ENCODE results near the gene RNU1-2. TPM values are rescaled to one million over a fixed set of nuclear protein-coding genes. Genes with fewer than 3 reads are reported as not detected.
A peak's percentile ranks its signal among the peaks of the same experiment; 100 is the strongest.
"Not testable (repeated sequence)": the region's sequence is repeated elsewhere in the genome, so short reads cannot be mapped to it uniquely, and the experiment has no call there.

Gene RNU1-2
- total RNA-seq, 5 donors from 2014 or later (not counting 1 experiment from before 2014, with no cell fraction given), result 2,148 to 4,743 (median 3,650) TPM

DNA sequence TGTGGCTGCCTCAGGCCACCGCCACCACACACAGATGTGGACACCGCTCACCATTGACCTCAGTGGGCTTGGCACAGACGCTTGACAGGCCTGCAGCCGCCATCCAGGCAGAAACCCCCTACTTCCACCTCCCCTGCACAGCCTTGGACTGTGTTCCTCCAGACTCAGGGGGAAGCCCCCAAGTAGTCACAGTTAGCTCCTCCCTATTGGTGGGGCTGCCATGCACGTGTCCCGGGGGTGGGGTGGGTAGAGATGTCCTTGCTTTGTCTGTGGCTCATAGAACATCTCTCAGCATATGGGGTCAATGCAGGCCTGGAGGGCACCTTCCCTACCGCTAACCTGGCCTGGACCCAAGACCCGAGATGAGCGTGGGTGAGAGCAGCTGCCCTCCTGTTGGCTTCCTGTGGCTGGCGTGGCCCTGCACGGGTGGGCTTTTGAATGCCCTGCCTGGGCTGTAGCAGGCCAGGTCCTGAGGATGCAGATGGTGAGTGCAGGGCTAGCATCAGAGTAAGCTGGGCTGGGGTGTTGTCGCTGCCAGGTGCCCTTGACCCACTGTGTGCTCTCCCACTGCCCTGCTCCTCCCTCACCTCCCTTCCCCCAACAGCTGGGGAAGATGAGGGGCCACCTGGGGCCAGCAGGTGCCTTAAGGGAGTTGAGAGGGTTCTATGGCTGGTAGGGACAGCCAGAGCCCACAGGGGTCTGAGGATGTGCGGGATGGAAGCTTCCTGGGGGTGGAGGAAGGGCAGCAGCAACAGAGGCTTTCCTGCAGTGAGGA lies 32.1 kb downstream of the RNU1-2 start:
- Mint-ChIP-seq H3K4me1 (peaks cover 6 to 25% (median 10%) of the 10 kb centered on the region in 3 donors), H3K27ac (no peak overlapping the region), H3K9me3 (no peaks in the 10 kb centered on the region), H3K27me3 (no peaks in the 10 kb centered on the region), H3K36me3 (peaks cover 21% of the 10 kb centered on the region), H3K4me3 (no peak overlapping the region)
- Histone ChIP-seq H3K4me3 (ENCODE audit: control insufficient read depth in 1 of 2, extremely low read depth in 1 of 2, low read length in 1 of 2) (no peak overlapping the region), H3K9me3 (no peaks in the 10 kb centered on the region), H3K27ac (ENCODE audit: low read length) (no peak overlapping the region), H3K27me3 (replicated peaks in 1 of 2; ENCODE audit: control insufficient read depth in 2 of 2, extremely low read depth in 1 of 2, insufficient read depth in 2 of 2, low read length in 1 of 2) (no peaks in the 10 kb centered on the region), H3K4me1 (ENCODE audit: control insufficient read depth in 1 of 2, extremely low read depth in 1 of 2, insufficient read depth in 2 of 2, low read length in 2 of 2) (peaks cover 0 to 3% of the 10 kb centered on the region in 2 experiments), H3K36me3 (ENCODE audit: control insufficient read depth in 2 of 2, extremely low read depth in 1 of 2, insufficient read depth in 1 of 2, low read length in 1 of 2) (peaks cover 0 to 4% of the 10 kb centered on the region in 2 donors)
- peak in 2 of 4 experiments; percentile 20 to 56 for ATAC-seq (replicated peaks in 1 of 4)
- DNase-seq, result no peak
- ChIA-PET CTCF (no interaction called here), POLR2A (interaction anchor here in 1 of 2 donors (0.6 kb wide), 1 partner anchor 1083 kb away, joined by 3 read pairs; no protein-coding TSS in a partner anchor)
- WGBS (ENCODE audit: insufficient coverage), result 83% methylated on average over 12 of the region's 13 CpGs

DNA sequence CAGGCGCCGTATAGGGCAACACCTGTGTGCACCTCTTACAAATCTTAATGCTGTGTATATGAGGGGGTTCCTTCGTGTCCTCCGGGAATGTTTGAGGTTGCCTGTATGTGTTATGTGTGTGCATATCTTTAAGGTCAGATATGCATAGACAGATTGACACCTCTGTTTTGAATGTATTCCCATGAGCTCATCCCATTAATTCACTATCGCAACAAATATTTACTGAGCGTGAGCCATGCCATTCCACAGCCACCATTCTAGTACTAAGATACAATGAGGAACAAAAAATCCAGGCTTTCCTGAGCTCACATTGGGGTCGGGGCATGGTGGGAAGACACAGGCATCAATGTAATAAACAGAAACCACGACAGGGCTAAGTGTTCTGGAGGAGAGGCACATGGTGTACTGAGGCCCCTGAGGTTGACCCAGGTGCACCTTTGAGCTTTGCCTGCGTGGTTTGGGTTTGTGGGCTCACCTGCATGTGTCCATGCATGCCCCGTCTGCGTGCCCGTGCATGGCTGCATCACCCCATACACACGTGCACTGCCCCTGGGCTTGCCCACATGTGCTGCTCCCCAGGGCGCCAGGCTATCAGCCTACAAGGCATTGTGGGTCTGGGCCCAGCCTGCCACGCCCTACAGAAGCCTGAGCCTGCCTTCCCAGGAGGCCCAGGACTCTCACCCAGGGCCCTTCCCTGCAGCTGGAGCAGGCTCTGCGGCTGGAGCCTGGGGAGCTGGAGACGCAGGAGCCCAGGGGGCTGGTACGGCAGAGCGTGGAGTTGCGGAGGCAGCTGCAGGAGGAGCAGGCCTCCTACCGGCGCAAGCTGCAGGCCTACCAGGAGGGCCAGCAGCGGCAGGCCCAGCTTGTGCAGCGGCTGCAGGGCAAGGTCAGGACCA lies 33.6 kb downstream of the RNU1-2 start:
- DNase-seq, result not testable (repeated sequence)

GRCh38 chr1:16931206-16931934 lies 35.6 kb downstream of the RNU1-2 start:
- H3K27me3 Mint-ChIP-seq; H3K9me3 ChIP-seq; H3K9me3 Mint-ChIP-seq; H3K4me1 ChIP-seq (ENCODE audit: control insufficient read depth in 1 of 2, extremely low read depth in 1 of 2, insufficient read depth in 2 of 2, low read length in 2 of 2); POLR2A ChIA-PET; ATAC-seq (replicated peaks in 1 of 4); CTCF ChIA-PET; DNase-seq; H3K4me3 ChIP-seq (ENCODE audit: control insufficient read depth in 1 of 2, extremely low read depth in 1 of 2, low read length in 1 of 2); H3K27me3 ChIP-seq (replicated peaks in 1 of 2; ENCODE audit: control insufficient read depth in 2 of 2, extremely low read depth in 1 of 2, insufficient read depth in 2 of 2, low read length in 1 of 2); H3K27ac Mint-ChIP-seq; H3K27ac ChIP-seq (ENCODE audit: low read length); H3K36me3 ChIP-seq (ENCODE audit: control insufficient read depth in 2 of 2, extremely low read depth in 1 of 2, insufficient read depth in 1 of 2, low read length in 1 of 2); H3K4me3 Mint-ChIP-seq: not testable (repeated sequence)
- WGBS (ENCODE audit: insufficient coverage), result 97% methylated on average over 10 of the region's 18 CpGs
- Mint-ChIP-seq H3K4me1 (peaks cover 0 to 17% (median 2%) of the 10 kb centered on the region in 3 donors), H3K36me3 (peaks cover 24% of the 10 kb centered on the region)

More for the DNA sequence above, 33.6 kb downstream of the RNU1-2 start:
- H3K9me3 ChIP-seq; H3K4me3 ChIP-seq (ENCODE audit: control insufficient read depth in 1 of 2, extremely low read depth in 1 of 2, low read length in 1 of 2); H3K27ac ChIP-seq (ENCODE audit: low read length); H3K27ac Mint-ChIP-seq; H3K27me3 Mint-ChIP-seq; H3K27me3 ChIP-seq (replicated peaks in 1 of 2; ENCODE audit: control insufficient read depth in 2 of 2, extremely low read depth in 1 of 2, insufficient read depth in 2 of 2, low read length in 1 of 2); H3K36me3 ChIP-seq (ENCODE audit: control insufficient read depth in 2 of 2, extremely low read depth in 1 of 2, insufficient read depth in 1 of 2, low read length in 1 of 2); H3K4me1 ChIP-seq (ENCODE audit: control insufficient read depth in 1 of 2, extremely low read depth in 1 of 2, insufficient read depth in 2 of 2, low read length in 2 of 2); POLR2A ChIA-PET; ATAC-seq (replicated peaks in 1 of 4); H3K9me3 Mint-ChIP-seq; H3K4me3 Mint-ChIP-seq: not testable (repeated sequence)
- 88% methylated on average over 18 of the region's 24 CpGs for WGBS (ENCODE audit: insufficient coverage)
- CTCF ChIA-PET, result interaction anchor here in 1 of 2 donors (0.5 to 0.6 kb wide), 2 partner anchors 31 to 48 kb away, joined by 3 read pairs; no protein-coding TSS in a partner anchor
- H3K36me3 Mint-ChIP-seq, result peaks cover 21% of the 10 kb centered on the region
- peaks cover 2 to 25% (median 8%) of the 10 kb centered on the region in 3 donors for H3K4me1 Mint-ChIP-seq

GRCh38 chr1:16933945-16934344 lies 38.2 kb downstream of the RNU1-2 start:
- H3K36me3 ChIP-seq (ENCODE audit: control insufficient read depth in 2 of 2, extremely low read depth in 1 of 2, insufficient read depth in 1 of 2, low read length in 1 of 2); H3K27ac Mint-ChIP-seq; H3K4me1 Mint-ChIP-seq; H3K9me3 ChIP-seq; ATAC-seq (replicated peaks in 1 of 4); H3K4me1 ChIP-seq (ENCODE audit: control insufficient read depth in 1 of 2, extremely low read depth in 1 of 2, insufficient read depth in 2 of 2, low read length in 2 of 2); H3K4me3 ChIP-seq (ENCODE audit: control insufficient read depth in 1 of 2, extremely low read depth in 1 of 2, low read length in 1 of 2); H3K9me3 Mint-ChIP-seq; H3K27me3 Mint-ChIP-seq; H3K27ac ChIP-seq (ENCODE audit: low read length); H3K27me3 ChIP-seq (replicated peaks in 1 of 2; ENCODE audit: control insufficient read depth in 2 of 2, extremely low read depth in 1 of 2, insufficient read depth in 2 of 2, low read length in 1 of 2); DNase-seq; H3K4me3 Mint-ChIP-seq; POLR2A ChIA-PET: not testable (repeated sequence)
- peaks cover 32% of the 10 kb centered on the region for H3K36me3 Mint-ChIP-seq
- CTCF ChIA-PET, result interaction anchor here (0.7 kb wide), 2 partner anchors 8 to 160 kb away, joined by 3 to 5 read pairs; no protein-coding TSS in a partner anchor

- H3K4me3 Mint-ChIP-seq; H3K36me3 ChIP-seq (ENCODE audit: control insufficient read depth in 2 of 2, extremely low read depth in 1 of 2, insufficient read depth in 1 of 2, low read length in 1 of 2); H3K4me3 ChIP-seq (ENCODE audit: control insufficient read depth in 1 of 2, extremely low read depth in 1 of 2, low read length in 1 of 2); H3K4me1 Mint-ChIP-seq; H3K27me3 ChIP-seq (replicated peaks in 1 of 2; ENCODE audit: control insufficient read depth in 2 of 2, extremely low read depth in 1 of 2, insufficient read depth in 2 of 2, low read length in 1 of 2); DNase-seq; H3K27ac ChIP-seq (ENCODE audit: low read length); H3K9me3 Mint-ChIP-seq; POLR2A ChIA-PET; CTCF ChIA-PET; H3K27ac Mint-ChIP-seq; H3K4me1 ChIP-seq (ENCODE audit: control insufficient read depth in 1 of 2, extremely low read depth in 1 of 2, insufficient read depth in 2 of 2, low read length in 2 of 2); ATAC-seq (replicated peaks in 1 of 4); H3K9me3 ChIP-seq; H3K27me3 Mint-ChIP-seq: not testable (repeated sequence)
- peaks cover 24% of the 10 kb centered on the region for H3K36me3 Mint-ChIP-seq
- 91% methylated on average over 16 of the region's 16 CpGs for WGBS (ENCODE audit: insufficient coverage)
These were observed 40.8 kb downstream of the RNU1-2 start for GRCh38 chr1:16936580-16936979.

All from T-cell (primary cell).